Measurements from ENCODE around the gene MPI. TPM values are rescaled to one million over a fixed set of nuclear protein-coding genes. Genes with fewer than 3 reads are reported as not detected.

MPI gene
- total and polyA plus RNA-seq, 2 of the 8 experiments (the other 6 are each of a cell fraction or from before 2014, with no cell fraction given): 31.0 to 74.8 TPM

DNA sequence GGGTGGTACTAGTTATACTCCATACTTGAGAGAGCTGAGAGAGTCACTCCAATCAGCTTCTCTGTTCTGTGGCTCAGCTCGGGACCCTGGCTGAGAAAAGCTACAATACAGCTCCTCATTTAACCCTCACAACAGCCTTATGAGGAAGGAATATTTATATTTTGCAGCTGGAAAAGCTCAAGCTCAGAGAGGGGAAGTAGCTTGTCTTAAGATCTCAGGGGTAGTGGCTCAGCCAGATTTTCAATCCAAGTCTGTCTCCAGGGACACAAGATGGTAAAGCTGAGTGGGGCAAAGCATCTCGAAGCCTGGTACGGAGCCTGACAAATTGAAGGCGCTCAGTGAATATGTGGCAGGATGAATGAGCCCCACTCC, 31.5 kb upstream of the MPI start:
- Histone ChIP-seq H4K8ac (ENCODE audit: extremely low read depth, insufficient read depth, low read length) (no peak overlapping the region), H3K4me3 (ENCODE audit: extremely low read depth in 1 of 4, insufficient read depth in 2 of 4, low read depth in 3 of 4, low read length in 4 of 4) (no peak overlapping the region), H2BK15ac (ENCODE audit: low read length) (no peak overlapping the region), H4K5ac (ENCODE audit: insufficient read length, low read depth, low read length) (no peak overlapping the region), H3K56ac (replicated peaks; ENCODE audit: insufficient read length, low read depth, low read length) (no peak overlapping the region), H2BK120ac (replicated peaks; ENCODE audit: low read depth, low read length) (no peak overlapping the region), H3K4me1 (replicated peaks in 1 of 4; ENCODE audit: control insufficient read depth in 3 of 4, insufficient read depth in 4 of 4, low read length in 3 of 4) (peaks cover 0 to 1% (median 0%) of the 10 kb centered on the region in 4 experiments; a peak in 1 of 7 replicates), H3K79me1 (ENCODE audit: low read depth, low read length) (peaks cover 6% of the 10 kb centered on the region), H3K9ac (replicated peaks in 1 of 4; ENCODE audit: extremely low read depth in 1 of 4, low read depth in 3 of 4, low read length in 3 of 4) (no peak overlapping the region), H3K79me2 (ENCODE audit: control insufficient read depth in 1 of 2, insufficient read depth in 2 of 2, low read length in 2 of 2) (peaks cover 0 to 4% of the 10 kb centered on the region in 2 experiments; a peak in 1 of 4 replicates), H2BK5ac (ENCODE audit: low read depth, low read length) (no peak overlapping the region), H3K18ac (ENCODE audit: extremely low read depth, low read length) (no peak overlapping the region), H3K23me2 (ENCODE audit: low read depth, low read length) (no peaks in the 10 kb centered on the region), H3K27me3 (replicated peaks in 1 of 4; ENCODE audit: control insufficient read depth in 3 of 4, extremely low read depth in 1 of 4, insufficient read depth in 3 of 4, low read length in 3 of 4) (no peaks in the 10 kb centered on the region), H3K14ac (ENCODE audit: insufficient read length) (no peak overlapping the region), H3K9me3 (ENCODE audit: insufficient read depth in 2 of 2, low read depth in 1 of 2, low read length in 1 of 2) (no peaks in the 10 kb centered on the region), H4K20me1 (replicated peaks in 1 of 2; ENCODE audit: control insufficient read depth in 1 of 2, insufficient read depth in 2 of 2, low read length in 2 of 2) (peaks cover 0 to 7% of the 10 kb centered on the region in 2 experiments), H3K4ac (replicated peaks; ENCODE audit: insufficient read length, low read depth, low read length) (no peak overlapping the region), H3K23ac (ENCODE audit: insufficient read length) (no peak overlapping the region), H4K91ac (replicated peaks; ENCODE audit: insufficient read length, low read length) (no peak overlapping the region), H3K4me2 (ENCODE audit: insufficient read depth in 1 of 2, low read depth in 2 of 2, low read length in 2 of 2) (no peak overlapping the region), H2AK5ac (ENCODE audit: low read depth, low read length) (no peak overlapping the region), H2AFZ (ENCODE audit: low read length) (no peak overlapping the region), H3K27ac (ENCODE audit: low read depth, low read length) (no peak overlapping the region), H2BK20ac (ENCODE audit: low read length) (no peak overlapping the region), H3K36me3 (ENCODE audit: control insufficient read depth in 2 of 4, insufficient read depth in 4 of 4, low read length in 3 of 4) (peaks cover 0 to 4% (median 1%) of the 10 kb centered on the region in 4 experiments; a peak in 5 of 8 replicates), H2BK12ac (ENCODE audit: low read depth, low read length) (no peak overlapping the region)
- no peak for DNase-seq (ENCODE audit: low read depth in 1 of 2, low spot score in 2 of 2)
- TF ChIP-seq SP4 (IDR thresholded peaks at IDR 0.05; ENCODE audit: low read length) (no peak), MAFK (IDR thresholded peaks at IDR 0.05; ENCODE audit: low read depth, low read length) (no peak), ASH2L (IDR thresholded peaks at IDR 0.05; ENCODE audit: low read length) (no peak)
- WGBS, 2 experiments (ENCODE audit: extremely low coverage in 1 of 2, insufficient coverage in 1 of 2, insufficient read length in 1 of 2, insufficient replicate concordance in 2 of 2, low coverage in 1 of 2, low lambda C conversion rate in 2 of 2, missing lambda C conversion rate in 1 of 2): 99% methylated on average over 4 of the region's 4 CpGs; no CpG with 5 or more reads in 1 of the 2 experiments
- ChIA-PET POLR2A (ENCODE audit: partially characterized antibody) (interaction anchor here (1.0 to 2.0 kb wide), 2 partner anchors 12 to 16 kb away, joined by 3 to 4 read pairs; partner anchors contain the start of gene ULK3), CTCF (ENCODE audit: partially characterized antibody) (interaction anchor here (0.6 to 2.4 kb wide), 11 partner anchors 9 to 351 kb away, joined by 3 to 14 read pairs (median 3); no protein-coding TSS in a partner anchor)
- no peak for FAIRE-seq
